ENCODE data around the gene PASK. TPM values are rescaled to one million over a fixed set of nuclear protein-coding genes. Genes with fewer than 3 reads are reported as not detected.

PASK gene
- total and polyA plus RNA-seq, 9 of the 15 experiments (the other 6 are each of a cell fraction or from before 2014, with no cell fraction given) = 1.5 to 30.3 (median 9.9) TPM

DNA sequence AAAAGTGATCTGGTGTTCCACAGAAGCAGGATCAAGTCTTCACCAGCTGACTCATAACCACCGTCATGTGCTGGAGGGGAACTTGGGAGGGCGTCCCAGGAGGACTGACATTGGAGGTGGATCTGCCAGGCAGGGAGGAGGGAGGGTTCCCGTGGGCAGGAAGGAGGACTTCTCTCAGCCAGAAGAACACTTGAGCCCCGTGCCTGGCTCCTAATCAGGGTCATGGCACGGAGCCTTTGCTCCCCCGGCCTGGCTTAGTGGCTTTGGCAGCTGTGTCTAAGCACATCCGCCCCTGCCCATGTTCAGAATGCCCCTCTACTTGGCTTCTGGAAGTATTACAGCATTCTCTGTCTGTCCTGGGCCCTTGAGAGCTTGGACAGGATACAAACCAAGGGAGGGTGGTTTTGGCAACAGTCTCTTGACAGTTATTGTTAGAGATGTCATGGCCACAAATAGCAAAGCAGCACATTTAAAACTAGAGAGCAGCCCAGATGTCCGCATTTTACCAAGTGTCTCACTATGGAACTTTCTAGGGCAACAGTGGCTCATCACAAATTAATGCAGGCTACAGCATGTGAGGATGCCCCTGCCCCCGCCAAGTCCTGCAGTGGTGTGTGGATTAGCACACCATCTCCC is 12.5 kb upstream of the PASK start:
- no TSS peak for BruUV-seq (replicated peaks)

DNA sequence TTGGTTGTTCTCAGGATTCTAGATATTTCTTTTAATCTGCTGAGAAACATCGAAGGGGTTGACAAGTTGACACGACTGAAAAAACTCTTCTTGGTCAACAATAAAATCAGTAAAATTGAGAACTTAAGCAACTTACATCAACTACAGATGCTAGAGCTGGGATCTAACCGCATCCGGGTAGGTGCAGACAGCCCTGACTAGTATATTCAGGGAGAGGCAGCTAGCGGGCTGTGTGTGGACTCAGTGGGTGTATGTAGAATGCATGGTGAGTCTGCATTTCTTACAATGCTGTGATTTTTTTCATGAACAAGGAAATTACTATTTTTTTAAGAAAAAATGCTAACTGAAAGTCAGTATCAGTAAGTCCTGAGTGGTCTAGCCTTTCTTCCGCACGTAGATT is 11.0 kb upstream of the PASK start:
- Histone ChIP-seq H3K4me1 (replicated peaks in 1 of 2; ENCODE audit: control insufficient read depth in 2 of 2, insufficient read depth in 2 of 2, low read length in 2 of 2) (no peaks in the 10 kb centered on the region), H2AFZ (ENCODE audit: low read depth, low read length) (no peak overlapping the region), H3K9me1 (ENCODE audit: control insufficient read depth, insufficient read depth, low read length) (no peaks in the 10 kb centered on the region), H3K27ac (ENCODE audit: extremely low read depth, low read depth, low read length) (no peak overlapping the region), H3K9me3 (replicated peaks; ENCODE audit: control insufficient read depth, insufficient read depth, low read depth, low read length) (no peaks in the 10 kb centered on the region), H3K36me3 (ENCODE audit: control insufficient read depth, insufficient read depth, low read length) (peaks cover 47% of the 10 kb centered on the region; the same call in 2 of the 3 replicates), H3K27me3 (ENCODE audit: control insufficient read depth in 2 of 2, insufficient read depth in 2 of 2, low read length in 2 of 2) (no peaks in the 10 kb centered on the region), H3K4me2 (ENCODE audit: insufficient read depth, low read length) (no peak overlapping the region), H3K4me3 (no peak overlapping the region), H3K79me2 (ENCODE audit: control insufficient read depth, insufficient read depth, low read length) (no peaks in the 10 kb centered on the region), H4K20me1 (replicated peaks; ENCODE audit: control insufficient read depth, insufficient read depth, low read length) (peaks cover 5% of the 10 kb centered on the region; the same call in 1 of the 2 replicates), H3K9ac (ENCODE audit: insufficient read depth in 1 of 2, low read depth in 2 of 2, low read length in 2 of 2) (no peak overlapping the region)
- in situ Hi-C loops (cut with MboI) = no loop called here
- intact Hi-C loops (cut with micrococcal nuclease) = no loop called here
- BruUV-seq (replicated peaks) = no TSS peak
- ChIA-PET CTCF (ENCODE audit: low intra/inter-chr PET ratio) (no interaction called here), POLR2A (no interaction called here)
- 95% methylated on average over 7 of the region's 7 CpGs for WGBS (ENCODE audit: insufficient coverage, low coverage, missing lambda C conversion rate)
- DNase-seq (ENCODE audit: extremely low read depth in 1 of 4, low spot score in 3 of 4) (no peak), ATAC-seq (no peak), FAIRE-seq (no peak)
- TF ChIP-seq ZNF174 (CRISPR knock-in tag; IDR thresholded peaks at IDR 0.05) (no peak), SMARCB1 (IDR thresholded peaks at IDR 0.05; ENCODE audit: insufficient read length, low read depth) (no peak)
- TF ChIP-seq, protein P1, sequence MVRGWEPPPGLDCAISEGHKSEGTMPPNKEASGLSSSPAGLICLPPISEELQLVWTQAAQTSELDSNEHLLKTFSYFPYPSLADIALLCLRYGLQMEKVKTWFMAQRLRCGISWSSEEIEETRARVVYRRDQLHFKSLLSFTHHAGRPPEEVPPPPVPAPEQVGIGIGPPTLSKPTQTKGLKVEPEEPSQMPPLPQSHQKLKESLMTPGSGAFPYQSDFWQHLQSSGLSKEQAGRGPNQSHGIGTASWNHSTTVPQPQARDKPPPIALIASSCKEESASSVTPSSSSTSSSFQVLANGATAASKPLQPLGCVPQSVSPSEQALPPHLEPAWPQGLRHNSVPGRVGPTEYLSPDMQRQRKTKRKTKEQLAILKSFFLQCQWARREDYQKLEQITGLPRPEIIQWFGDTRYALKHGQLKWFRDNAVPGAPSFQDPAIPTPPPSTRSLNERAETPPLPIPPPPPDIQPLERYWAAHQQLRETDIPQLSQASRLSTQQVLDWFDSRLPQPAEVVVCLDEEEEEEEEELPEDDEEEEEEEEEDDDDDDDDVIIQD (CRISPR knock-in tag; IDR thresholded peaks at IDR 0.05) = no peak

More for the DNA sequence above, 12.5 kb upstream of the PASK start:
- intact Hi-C loops (cut with micrococcal nuclease) (no loop called here), in situ Hi-C loops (cut with MboI) (no loop called here)
- ATAC-seq = no peak
- Histone ChIP-seq H3K36me3 (ENCODE audit: control insufficient read depth, insufficient read depth, low read length) (peaks cover 54% of the 10 kb centered on the region; the same call in 2 of the 3 replicates), H3K4me2 (ENCODE audit: insufficient read depth, low read length) (no peak overlapping the region), H2AFZ (ENCODE audit: low read depth, low read length) (no peak overlapping the region), H3K27ac (ENCODE audit: extremely low read depth, low read depth, low read length) (no peak overlapping the region), H3K4me3 (no peak overlapping the region), H4K20me1 (replicated peaks; ENCODE audit: control insufficient read depth, insufficient read depth, low read length) (peaks cover 5% of the 10 kb centered on the region; the same call in 1 of the 2 replicates), H3K27me3 (ENCODE audit: control insufficient read depth in 2 of 2, insufficient read depth in 2 of 2, low read length in 2 of 2) (no peaks in the 10 kb centered on the region), H3K9me3 (replicated peaks; ENCODE audit: control insufficient read depth, insufficient read depth, low read depth, low read length) (no peaks in the 10 kb centered on the region), H3K4me1 (replicated peaks in 1 of 2; ENCODE audit: control insufficient read depth in 2 of 2, insufficient read depth in 2 of 2, low read length in 2 of 2) (no peaks in the 10 kb centered on the region), H3K79me2 (ENCODE audit: control insufficient read depth, insufficient read depth, low read length) (no peaks in the 10 kb centered on the region), H3K9ac (ENCODE audit: insufficient read depth in 1 of 2, low read depth in 2 of 2, low read length in 2 of 2) (no peak overlapping the region), H3K9me1 (ENCODE audit: control insufficient read depth, insufficient read depth, low read length) (no peaks in the 10 kb centered on the region)
- no peak for FAIRE-seq
- ChIA-PET POLR2A (no interaction called here), CTCF (ENCODE audit: low intra/inter-chr PET ratio) (no interaction called here)
- DNase-seq (ENCODE audit: extremely low read depth in 1 of 4, low spot score in 3 of 4) = no peak
- 62% methylated on average over 6 of the region's 9 CpGs for WGBS (ENCODE audit: insufficient coverage, low coverage, missing lambda C conversion rate)
- TF ChIP-seq ZNF175 (CRISPR knock-in tag; IDR thresholded peaks at IDR 0.05; ENCODE audit: low read depth) (no peak), BRCA1 (IDR thresholded peaks at IDR 0.05) (no peak), BRCA1 (CRISPR knock-in tag; IDR thresholded peaks at IDR 0.05) (no peak), ZNF431 (CRISPR knock-in tag; IDR thresholded peaks at IDR 0.05) (no peak), CBX2 (IDR thresholded peaks at IDR 0.05; ENCODE audit: insufficient read depth, low read length, poor library complexity, severe bottlenecking) (no peak), ADNP (tag; IDR thresholded peaks at IDR 0.05) (no peak), GATA2 (CRISPR knock-in tag; IDR thresholded peaks at IDR 0.05) (no peak), BACH1 (tag; IDR thresholded peaks at IDR 0.05) (no peak), NELFE (IDR thresholded peaks at IDR 0.05; ENCODE audit: insufficient read depth, insufficient read length) (no peak), NFXL1 (CRISPR knock-in tag; IDR thresholded peaks at IDR 0.05) (no peak), ZNF197 (CRISPR knock-in tag; IDR thresholded peaks at IDR 0.05; ENCODE audit: low read depth) (no peak), RBM22 (IDR thresholded peaks at IDR 0.05; ENCODE audit: low read depth, low read length, poor library complexity, severe bottlenecking) (no peak), KDM4B (IDR thresholded peaks at IDR 0.05; ENCODE audit: borderline replicate concordance in 2 of 2, low read depth in 1 of 2) (no peak), ZKSCAN1 (IDR thresholded peaks at IDR 0.05; ENCODE audit: low read depth, low read length) (no peak)
